Ovary (tissue), 3 donors: ENCODE results near the gene GJB6.

Source experiments
- EP300 ChIP-seq: sonication (generic); formaldehyde crosslinking; IDR thresholded peaks from one replicate; pipeline ENCODE4 v1.6.1; 2017; ENCODE audit warnings: antibody characterized with exemption
- POLR2A ChIP-seq: fragments of 450-650 bp; IDR thresholded peaks from one replicate; pipeline ENCODE4 v1.6.1; 2017; ENCODE audit warnings: antibody characterized with exemption, mild to moderate bottlenecking, moderate library complexity
- TF ChIP-seq, protein P1 (sequence below), 3 donors: fragments of 450-650 bp in 2 of 3; fragments of 200-600 bp in 1 of 3; IDR thresholded peaks; one replicate each; pipeline versions ENCODE4 v1.5.1 to v1.8.0; 2016 to 2022; ENCODE audit warnings: antibody characterized with exemption in 3 of 3, mild to moderate bottlenecking in 1 of 3
- donor health status: DM: no; HTN: no; CAD: no.

DNA sequence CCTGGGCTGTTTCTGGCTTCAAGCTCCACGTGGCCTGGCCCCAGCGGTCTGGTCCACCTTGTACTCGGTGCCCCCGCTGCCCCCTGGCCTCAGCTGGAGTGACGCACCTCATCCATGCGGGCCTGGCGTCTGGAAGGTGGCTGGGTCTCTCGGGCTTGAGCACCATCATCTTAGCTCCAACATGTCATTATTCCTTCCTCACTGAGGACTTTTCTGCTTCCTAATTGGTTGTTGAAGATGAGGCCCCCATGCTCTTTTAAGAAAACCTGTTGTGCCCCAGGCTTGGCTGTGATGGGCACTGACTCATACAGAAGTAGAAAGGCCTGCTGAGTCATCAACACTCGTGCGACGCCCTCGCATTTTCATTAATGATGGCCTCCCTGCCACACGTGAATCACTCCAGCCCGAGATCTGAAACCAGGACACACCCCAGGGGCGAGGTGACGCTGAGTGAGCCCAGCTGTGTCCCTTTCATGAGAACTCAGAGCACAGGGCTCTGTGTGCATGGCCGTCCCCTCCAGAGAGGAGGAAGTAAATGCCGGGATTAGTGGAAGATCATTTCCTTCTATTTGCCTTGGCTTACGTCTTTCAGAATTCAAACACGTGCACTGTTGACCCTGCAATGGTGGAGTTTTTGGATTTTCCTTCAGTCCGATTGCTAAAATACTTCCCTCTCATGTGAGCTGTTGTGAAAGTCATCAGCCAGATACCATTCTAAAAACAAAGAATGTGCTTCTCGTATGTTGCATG lies 57.3 kb downstream of the GJB6 start:
- TF ChIP-seq, protein P1, sequence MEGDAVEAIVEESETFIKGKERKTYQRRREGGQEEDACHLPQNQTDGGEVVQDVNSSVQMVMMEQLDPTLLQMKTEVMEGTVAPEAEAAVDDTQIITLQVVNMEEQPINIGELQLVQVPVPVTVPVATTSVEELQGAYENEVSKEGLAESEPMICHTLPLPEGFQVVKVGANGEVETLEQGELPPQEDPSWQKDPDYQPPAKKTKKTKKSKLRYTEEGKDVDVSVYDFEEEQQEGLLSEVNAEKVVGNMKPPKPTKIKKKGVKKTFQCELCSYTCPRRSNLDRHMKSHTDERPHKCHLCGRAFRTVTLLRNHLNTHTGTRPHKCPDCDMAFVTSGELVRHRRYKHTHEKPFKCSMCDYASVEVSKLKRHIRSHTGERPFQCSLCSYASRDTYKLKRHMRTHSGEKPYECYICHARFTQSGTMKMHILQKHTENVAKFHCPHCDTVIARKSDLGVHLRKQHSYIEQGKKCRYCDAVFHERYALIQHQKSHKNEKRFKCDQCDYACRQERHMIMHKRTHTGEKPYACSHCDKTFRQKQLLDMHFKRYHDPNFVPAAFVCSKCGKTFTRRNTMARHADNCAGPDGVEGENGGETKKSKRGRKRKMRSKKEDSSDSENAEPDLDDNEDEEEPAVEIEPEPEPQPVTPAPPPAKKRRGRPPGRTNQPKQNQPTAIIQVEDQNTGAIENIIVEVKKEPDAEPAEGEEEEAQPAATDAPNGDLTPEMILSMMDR (IDR thresholded peaks at IDR 0.05): no peak
- TF ChIP-seq EP300 (no peak), POLR2A (no peak)
